ENCODE measurements around the gene TLCD1.
A peak's percentile ranks its signal among the peaks of the same experiment; 100 is the strongest.
"Not testable (repeated sequence)": the region's sequence is repeated elsewhere in the genome, so short reads cannot be mapped to it uniquely, and the experiment has no call there.

TLCD1 gene

DNA sequence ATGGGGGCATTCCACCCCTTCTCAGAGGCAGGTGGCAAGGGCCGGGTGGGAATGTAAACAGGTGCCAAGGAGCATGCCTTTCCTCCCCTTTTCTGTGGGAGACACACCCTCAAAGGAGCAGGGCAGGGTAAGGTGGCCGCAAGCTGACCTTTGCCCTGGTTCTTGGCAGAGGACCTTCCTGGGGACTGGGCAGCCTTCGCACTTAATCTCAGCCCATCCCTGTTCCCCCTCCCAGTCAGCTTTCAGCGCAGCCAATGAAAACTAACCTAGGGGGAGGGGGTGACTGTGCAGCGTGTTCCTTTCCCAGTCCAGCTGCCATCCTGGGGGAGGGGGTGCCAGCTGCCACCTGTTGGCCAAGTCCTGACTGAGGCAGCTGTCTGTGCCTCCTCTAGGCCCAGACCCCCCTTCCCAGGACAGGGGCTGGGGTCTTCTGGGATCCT, 20.6 kb upstream of the TLCD1 start:
- no peak for DNase-seq

DNA sequence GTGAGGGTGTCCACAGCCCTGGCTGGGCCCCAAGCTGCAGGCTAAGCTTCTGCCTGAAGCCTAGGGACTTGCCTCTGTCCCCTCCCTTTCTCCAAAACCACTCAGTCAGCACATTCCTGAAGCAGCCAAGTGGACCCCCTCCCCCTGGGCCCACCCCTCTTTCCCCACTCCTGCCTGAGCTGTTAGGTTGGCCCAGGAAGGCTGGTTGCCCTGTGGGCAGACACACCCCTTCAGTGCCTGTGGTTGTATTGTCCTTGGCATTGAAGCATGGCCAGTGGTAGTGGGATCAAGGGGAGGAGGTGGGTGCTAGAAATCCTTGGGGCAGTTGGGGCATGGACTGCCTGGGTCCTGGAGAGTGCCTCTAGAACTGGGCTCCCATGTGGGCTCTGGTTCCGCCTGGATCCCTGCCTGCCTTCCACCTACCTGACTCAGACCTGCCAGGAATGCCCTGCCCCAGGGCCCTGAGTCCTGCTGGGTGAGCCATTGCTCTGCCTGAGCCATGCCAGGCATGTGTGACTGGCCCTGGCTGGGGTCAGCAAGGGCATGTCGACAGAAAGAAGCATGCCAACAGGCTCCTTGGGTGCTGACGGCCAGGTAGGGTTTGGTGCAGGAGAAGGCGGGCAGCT, 19.9 kb upstream of the TLCD1 start:
- DNase-seq: no peak

DNA sequence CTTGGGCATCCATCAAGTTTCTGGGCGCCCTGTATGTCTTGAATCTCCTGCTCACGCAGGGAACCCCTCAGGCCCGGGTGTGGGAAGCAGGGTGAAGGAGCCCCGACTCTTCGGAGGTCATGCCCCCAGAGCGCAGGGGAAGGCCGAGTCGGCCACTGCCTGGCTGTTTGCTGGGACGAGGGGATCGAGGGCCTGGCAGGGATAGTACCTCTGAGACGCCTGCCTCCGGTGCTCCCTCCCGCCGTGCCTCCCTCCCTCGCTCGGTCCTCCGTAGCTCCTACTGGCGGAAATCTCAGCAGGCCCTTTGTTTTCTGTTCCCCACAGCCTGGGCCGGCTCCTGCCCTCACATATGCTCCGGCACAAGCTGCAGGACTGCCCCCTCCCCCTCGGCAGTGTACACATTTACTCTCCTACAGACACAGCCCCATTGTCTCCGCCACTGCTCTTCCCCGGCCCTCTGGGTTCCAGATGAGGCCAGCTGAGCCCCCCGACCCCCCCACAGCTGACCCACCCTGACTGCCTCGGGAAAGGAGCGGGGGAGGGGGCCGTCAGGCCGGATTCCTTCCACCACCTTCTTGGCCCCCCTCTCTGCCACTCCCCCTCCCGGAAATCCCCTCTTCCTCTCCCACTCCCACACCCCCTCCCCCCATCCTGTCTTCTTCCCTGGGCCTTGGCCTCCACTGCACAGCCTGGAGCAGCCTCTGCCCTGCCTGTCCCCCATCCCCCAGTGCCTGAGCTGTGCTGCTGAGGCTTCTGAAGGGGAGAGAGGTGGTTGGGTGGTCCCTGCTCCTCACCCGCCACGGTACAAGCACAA, 19.1 kb upstream of the TLCD1 start:
- DNase-seq: no peak

DNA sequence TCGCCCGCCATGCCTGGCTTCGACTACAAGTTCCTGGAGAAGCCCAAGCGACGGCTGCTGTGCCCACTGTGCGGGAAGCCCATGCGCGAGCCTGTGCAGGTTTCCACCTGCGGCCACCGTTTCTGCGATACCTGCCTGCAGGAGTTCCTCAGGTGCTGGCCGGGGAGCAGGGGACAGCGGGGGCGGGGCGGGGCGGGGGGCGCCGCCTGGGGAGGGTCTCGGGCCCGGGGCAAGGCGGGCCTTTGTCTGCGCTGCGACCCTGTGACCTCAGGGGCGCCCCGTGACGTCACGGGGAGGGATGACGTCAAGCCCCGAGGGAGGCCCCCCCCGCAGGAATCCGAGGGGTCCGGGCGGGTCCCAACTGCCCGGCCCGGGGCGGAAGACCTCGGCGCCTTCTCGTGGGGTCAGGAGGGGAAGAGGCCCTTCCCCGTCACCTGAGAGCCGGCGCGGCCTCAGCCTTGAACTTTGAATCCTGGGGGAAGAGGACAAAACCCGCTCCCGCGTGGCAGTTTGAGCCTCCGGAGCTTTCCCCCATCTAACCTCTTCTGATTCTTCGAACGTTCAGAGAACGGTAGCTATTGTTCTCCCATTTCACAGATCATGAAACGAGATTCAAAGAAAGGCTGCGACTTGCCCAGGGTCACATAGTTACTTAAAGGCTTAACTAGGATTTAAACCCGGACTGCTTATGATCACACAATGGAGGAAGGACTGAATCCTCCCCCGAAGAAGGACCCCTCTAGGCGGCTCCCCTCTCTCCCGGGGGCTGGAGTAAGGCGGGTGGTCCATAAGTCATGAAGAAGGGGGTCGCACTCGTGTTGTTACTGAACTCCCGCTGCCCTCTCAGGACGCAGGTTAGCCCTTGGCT, 18.3 kb upstream of the TLCD1 start:
- peak; percentile 51 for DNase-seq

DNA sequence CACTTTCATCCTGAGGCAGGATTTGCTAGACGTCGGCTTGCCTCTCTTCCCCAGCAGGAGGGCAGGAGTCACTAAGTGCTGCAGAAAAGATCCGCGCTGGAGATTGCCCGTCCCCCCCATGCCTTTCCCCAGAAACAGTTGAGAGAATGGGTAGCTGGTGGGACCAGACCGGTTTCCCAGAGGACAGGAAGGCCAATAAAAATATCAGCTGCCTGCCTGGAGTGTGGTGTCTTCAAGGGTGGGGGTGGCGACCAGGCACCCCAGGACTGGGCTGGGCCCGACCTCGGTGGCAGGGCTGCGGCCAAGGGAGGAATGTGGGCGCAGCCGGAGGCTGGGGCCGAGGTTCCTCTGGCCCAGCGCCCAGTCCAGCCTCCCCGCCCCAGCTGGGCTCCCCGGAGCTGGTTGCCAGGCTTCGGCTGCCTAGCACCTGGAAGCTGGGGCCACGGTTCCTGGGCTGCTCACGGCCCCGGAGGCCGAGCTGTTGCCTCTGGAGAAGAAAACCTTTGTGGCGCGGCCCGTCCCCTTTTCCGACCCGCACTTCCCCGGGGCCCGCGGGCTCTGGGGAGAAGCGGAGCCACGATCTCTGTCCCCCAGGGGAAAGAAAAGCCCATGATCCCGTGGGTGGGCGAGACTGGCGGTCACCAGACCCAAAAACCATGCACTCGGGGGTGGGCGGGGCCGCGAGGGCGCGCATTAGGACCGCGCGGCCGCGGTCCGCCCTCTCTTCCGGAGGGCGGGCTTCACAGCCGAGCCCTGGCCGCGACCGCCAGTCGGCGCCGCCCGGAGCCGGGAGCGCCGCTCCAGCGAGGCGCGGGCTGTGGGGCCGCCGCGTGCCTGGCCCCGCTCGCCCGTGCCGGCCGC, 17.4 kb upstream of the TLCD1 start, which contains the start of gene TRAF4:
Gene TRAF4, plus strand, starts transcription at position 769 of the 861 bp plus-strand sequence. CDS start 102 bp downstream, outside the sequence.
- DNase-seq: peak; percentile 68

DNA sequence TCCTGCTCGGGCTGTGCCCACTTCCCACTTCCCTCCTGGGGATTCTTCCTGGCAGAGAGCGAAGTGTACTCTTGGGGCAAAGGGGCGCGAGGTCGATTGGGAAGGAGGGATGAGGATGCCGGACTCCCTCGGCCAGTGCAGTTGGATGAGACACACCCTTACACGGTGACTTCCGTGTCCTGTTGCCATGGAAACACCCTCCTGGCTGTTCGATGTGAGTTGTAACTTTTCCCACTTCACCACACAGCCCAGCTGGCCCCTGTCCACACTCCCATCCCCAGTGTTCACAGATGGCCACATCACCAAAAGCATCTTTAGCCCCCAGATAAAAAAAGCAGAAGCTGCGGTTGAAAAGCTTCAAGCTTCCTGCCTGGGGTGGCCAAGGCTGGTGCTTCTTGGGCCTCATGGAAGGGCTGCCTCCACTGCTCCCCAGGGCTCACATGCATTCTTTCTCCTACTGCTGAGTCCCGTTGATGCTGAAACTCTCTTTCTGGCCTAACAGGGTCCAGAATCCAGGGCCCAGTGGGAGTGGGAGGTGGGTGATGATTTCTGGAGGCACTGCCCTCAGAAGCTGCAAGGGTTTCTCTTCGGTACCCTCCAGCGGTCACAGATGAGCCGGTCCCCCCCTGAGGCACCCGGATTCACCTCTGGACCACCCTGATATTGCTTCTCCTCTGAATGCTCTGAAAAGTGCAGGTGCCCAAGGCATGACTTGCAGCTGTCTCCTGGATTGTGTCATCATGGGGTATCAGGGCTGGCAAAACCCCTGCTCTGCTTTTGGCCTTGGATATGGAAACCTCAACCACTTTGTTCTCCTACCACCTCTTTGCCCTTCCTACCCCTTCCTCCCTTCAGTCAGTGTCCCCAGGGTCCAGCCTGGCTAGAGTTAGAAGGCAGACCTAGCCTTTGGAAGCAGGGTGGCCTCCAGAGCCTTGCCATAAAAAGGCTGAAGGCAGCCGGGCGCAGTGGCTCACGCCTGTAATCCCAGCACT, 15.6 kb upstream of the TLCD1 start:
- DNase-seq: no peak

DNA sequence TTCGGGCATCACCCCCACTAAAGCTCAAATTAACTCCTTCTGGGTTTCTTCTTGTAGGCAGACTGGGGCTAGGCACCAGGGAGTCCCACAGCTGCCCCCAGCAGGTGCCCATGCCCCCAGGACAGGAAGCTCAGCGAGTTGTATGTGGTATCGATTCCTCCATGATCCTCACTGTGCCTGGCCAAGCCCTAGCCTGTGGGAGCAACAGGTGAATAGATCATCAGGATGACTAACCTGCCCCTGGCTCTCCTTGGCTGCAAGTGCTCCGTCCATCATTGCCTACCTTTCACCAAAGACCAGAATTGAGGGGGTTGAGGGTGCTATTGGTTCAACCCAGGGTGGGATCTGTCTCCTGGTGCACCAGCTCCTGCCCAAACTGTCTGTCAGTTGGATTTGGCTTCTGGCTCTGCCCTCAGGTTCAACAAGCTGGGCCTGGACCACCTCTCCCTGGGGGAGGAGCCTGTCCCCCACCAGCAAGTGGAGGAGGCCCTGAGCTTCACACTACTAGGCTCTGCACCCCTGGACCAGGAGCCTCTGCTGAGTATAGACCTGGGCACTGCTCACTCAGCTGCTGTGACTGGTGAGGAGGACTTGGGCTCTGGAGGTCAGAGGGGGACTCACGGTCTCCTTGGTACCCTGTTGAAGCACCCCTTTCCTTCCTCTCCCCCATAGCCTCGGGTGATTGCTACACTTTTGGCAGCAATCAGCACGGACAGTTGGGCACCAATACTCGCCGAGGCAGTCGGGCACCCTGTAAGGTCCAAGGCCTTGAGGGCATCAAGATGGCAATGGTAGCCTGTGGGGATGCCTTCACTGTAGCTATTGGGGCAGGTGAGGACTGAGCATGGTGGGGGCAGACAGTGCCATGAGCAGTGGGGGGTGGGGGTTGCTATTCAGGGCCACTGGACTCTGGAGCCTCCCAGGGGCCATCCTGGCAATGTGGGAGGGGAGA, 14.6 kb upstream of the TLCD1 start:
- no peak for DNase-seq

DNA sequence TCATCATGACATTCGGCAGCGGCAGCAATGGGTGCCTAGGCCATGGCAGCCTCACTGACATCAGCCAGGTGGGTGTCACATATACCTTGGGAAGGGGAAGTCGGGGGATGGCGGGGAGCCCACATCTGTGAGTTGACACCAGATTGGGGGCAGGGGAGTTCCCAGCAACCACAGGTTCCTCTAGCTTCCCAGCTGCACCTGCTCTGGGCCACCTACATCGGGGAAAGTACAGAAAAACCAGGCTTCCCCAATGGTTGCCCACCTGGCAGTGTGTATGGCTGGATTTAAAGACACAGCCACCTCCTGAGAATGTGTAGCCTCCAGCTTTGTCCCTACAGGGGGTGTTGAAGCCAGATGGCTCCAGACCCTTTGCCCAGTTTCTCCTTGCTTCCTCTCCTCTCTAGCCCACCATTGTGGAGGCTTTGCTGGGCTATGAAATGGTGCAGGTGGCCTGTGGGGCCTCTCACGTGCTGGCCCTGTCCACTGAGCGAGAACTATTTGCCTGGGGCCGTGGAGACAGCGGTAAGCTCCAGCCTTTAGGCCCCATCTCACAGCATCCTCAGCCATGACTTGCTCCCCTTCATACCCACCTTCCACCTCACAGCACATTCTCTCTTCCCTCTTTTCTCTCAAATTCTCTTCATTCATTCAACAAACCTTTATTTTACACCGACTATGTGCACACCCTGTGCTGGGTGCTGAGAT, 12.8 kb upstream of the TLCD1 start:
- DNase-seq: no peak

DNA sequence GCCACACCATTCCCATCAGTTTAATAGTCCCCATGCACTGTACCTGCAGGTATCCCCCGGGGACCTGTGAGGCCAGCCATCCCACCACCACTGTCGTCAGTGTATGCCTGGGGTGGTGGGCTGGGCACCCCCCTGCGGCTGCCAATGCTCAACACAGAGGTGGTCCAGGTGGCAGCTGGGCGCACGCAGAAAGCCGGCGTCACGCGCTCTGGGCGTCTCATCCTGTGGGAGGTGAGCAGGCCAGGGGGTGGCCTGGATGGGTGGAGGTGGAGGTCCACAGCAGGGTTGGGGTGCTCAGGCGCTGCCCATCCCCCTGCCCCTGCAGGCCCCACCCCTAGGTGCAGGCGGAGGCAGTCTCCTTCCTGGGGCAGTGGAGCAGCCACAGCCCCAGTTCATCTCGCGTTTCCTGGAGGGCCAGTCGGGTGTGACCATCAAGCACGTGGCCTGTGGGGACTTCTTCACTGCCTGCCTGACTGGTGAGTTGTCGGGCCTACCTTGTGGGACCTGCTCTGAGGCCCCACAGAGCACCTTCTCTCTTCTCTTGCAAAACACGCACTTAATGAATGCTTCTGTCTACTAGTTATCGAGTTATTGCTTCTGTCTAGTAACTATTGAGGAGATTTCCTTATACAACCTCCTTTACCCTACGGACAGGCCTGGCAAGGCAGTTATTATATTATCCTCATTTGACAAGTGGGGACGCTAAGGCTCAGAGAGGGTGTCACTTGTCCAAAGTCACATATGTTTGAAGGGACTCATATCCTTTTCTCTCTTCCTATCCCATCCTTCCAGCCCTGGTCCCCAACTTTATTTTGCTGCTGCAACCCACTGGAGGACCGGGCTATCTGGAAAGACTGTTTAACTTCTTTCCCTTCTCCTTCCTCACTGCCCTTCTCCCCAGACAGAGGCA, 12.0 kb upstream of the TLCD1 start:
- no peak for DNase-seq

DNA sequence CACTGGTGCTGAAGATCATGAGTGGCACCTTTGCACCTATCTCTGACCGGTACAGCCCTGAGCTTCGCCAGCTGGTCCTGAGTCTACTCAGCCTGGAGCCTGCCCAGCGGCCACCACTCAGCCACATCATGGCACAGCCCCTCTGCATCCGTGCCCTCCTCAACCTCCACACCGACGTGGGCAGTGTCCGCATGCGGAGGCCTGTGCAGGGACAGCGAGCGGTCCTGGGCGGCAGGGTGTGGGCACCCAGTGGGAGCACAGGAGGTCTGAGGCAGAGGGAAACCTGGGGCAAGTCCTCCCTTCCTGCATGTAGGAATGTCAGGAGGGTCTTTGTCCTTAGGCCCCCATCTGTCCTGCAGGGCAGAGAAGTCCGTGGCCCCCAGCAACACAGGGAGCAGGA, 11.3 kb upstream of the TLCD1 start:
- no peak for DNase-seq

DNA sequence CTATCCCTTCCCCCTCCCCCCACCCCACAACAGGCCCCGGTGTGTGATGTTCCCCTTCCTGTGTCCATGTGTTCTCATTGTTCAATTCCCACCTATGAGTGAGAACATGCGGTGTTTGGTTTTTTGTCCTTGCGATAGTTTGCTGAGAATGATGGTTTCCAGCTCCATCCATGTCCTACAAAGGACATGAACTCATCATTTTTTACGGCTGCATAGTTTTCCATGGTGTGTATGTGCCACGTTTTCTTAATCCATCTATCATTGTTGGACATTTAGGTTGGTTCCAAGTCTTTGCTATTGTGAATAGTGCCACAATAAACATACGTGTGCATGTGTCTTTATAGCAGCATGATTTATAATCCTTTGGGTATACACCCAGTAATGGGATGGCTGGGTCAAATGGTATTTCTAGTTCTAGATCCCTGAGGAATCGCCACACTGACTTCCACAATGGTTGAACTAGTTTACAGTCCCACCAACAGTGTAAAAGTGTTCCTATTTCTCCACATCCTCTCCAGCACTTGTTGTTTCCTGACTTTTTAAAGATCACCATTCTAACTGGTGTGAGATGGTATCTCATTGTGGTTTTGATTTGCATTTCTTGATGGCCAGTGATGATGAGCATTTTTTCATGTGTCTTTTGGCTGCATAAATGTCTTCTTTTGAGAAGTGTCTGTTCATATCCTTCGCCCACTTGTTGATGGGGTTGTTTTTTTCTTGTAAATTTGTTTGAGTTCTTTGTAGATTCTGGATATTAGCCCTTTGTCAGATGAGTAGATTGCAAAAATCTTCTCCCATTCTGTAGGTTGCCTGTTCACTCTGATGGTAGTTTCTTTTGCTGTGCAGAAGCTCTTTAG, 10.1 kb upstream of the TLCD1 start:
- DNase-seq: not testable (repeated sequence)

DNA sequence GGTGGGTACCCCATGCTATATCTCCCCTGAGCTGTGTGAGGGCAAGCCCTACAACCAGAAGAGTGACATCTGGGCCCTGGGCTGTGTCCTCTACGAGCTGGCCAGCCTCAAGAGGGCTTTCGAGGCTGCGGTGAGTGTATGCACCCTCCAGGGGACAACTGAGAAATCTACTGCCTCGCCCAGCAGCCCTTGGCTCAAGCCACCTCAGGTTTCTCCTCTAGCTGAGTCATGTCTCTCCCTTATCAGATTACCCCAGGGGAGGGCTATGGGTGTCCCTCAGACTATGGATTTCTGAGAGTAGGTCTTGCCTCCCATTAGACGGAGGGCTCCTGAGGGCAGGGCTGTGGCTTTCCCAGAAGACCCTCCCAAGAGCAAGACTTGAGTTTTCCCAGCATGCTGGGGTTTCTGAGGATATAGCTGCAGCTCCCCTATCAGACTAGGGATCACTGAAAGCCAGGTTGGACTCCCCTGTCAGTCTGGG, 9.2 kb upstream of the TLCD1 start:
- no peak for DNase-seq

DNA sequence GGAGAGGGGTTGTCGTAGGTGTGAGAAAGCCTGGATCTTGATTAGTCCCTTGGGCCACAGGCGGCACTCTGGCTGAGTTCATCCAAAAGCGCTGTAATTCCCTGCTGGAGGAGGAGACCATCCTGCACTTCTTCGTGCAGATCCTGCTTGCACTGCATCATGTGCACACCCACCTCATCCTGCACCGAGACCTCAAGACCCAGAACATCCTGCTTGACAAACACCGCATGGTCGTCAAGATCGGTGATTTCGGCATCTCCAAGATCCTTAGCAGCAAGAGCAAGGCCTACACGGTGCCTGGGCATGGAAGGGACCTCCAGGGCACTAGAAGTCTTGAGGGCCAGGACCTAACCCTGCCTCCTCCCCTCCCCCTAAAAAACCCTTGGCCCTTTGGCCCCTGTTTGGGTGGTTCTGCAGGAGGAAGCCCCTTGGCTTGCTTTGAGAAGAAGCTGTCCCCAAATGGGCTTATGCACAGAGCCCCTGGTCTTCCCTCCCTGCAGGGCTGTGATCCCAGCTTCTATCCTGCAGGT, 8.7 kb upstream of the TLCD1 start:
- no peak for DNase-seq

DNA sequence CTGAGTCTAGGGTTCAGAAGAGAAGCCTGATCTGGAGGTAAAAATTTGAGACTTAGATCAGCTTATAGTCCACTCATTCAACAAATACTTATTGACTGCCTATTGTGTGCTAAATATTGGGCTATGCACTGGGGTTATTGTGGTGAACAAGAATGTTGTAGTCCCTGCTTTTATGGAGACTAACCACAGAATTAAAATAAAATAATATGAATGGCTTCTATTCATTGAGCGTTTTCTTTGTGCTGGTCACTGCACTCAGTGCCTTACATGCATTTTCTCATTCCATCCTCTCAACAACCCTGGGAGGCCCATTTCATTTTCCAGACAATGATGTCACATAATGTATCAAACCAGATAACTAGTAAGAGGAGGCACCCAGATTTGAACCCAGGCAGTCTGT, 7.3 kb upstream of the TLCD1 start:
- no peak for DNase-seq

DNA sequence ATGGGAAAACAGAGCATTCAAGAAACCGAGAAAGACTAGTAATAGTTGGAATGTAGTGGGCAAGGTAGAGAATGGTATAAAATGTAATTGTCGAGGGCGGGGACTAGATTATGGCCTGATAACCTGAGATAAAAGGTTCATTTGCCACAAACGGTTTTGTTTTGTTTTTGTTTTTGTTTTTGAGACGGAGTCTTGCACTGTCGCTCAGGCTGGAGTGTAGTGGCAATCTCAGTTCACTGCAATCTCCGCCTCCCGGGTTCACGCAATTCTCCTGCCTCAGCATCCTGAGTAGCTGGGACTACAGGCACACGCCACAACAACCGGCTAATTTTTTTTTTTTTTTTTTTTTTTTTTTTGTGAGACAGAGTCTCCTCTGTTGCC, 3.9 kb upstream of the TLCD1 start:
- no peak for DNase-seq

DNA sequence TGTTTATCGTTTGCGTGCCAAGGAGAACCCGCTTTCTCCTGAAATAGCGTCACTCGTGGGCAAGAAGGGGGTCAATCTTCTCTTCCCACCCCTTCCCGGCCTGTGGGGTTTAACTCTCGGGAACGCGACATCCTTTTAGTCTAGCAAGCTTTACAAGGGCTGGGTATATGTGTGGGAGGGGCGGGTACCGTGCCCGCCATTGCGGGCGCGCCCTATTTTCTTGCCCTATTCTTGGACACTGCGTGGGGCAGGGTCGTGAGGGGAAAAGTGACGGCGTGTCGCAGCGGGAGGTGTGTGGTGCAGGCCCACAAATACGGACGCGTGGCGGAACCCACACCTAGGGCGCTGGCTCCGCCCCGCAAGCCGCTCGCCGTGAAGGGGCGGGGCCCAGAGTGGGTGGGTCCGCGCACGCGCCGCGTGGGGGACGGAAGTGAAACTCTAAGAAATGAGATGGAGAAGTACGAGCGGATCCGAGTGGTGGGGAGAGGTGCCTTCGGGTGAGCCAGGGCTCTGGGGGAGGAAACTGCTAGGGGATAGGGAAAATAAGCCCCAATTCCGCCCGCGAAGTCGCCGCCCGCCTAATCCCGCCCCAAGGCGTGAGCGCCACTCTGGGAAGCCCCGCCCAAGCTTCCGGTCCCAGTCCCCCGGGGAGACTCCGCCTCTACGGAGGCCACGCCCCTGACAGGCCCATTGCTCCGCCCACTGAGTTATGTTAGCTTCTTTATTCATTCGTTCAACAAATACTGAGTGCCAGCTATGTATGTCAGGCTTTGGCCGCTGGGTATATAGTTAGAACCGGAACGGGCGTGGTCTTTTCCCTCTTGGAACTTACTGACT, 2.5 kb upstream of the TLCD1 start, which contains the start of gene NEK8:
Gene NEK8, plus strand, starts transcription at position 425 of the 837 bp plus-strand sequence. Its CDS starts 26 bp downstream, at position 451.
- DNase-seq: peak; percentile 95

Data from activated effector memory CD4-positive, alpha-beta T cell treated with Interleukin-2 at 50 U/mL for 16 hours (primary cell).